Left ventricle myocardium inferior (tissue), 1 donor: Measurements from ENCODE around the gene IGSF8. TPM values are rescaled to one million over a fixed set of nuclear protein-coding genes. Genes with fewer than 3 reads are reported as not detected.

Experiments used
- DNase-seq: peaks from one replicate; pipeline ENCODE4 v3.0.0-alpha.2; 2020
- H3K27ac ChIP-seq: fragments of 200-600 bp; replicated peaks from 2 replicates; pipeline ENCODE4 v1.8.0; 2021
- H3K27me3 ChIP-seq: fragments of 200-600 bp; 2 replicates; pipeline ENCODE4 v1.8.0; 2021; ENCODE audit warnings: low read depth
- H3K36me3 ChIP-seq: fragments of 200-600 bp; 2 replicates; pipeline ENCODE4 v1.8.0; 2021
- H3K4me1 ChIP-seq: fragments of 200-600 bp; 2 replicates; pipeline ENCODE4 v1.8.0; 2021
- H3K4me3 ChIP-seq: fragments of 200-600 bp; 2 replicates; pipeline ENCODE4 v1.8.0; 2021; ENCODE audit warnings: mild to moderate bottlenecking, moderate library complexity
- H3K9me3 ChIP-seq: fragments of 200-600 bp; replicated peaks from 2 replicates; pipeline ENCODE4 v1.8.0; 2021
- intact Hi-C: fragments of 100-400 bp; cut with micrococcal nuclease; formaldehyde crosslinking; loops from one replicate; pipeline ENCODE4 v1.11.0; 2022
- total RNA-seq: library from RNA; stranded (reverse); fragmentation: NEBNext Ultra II Directional; extraction: Animal tissue kit (Norgen Biotek cat#: 25700); gene quantifications from one replicate; pipeline ENCODE4 v1.2.1, GENCODE V29; 2021
- TF ChIP-seq, protein P1 (sequence below): fragments of 200-600 bp; IDR thresholded peaks from 2 replicates; pipeline ENCODE4 v1.8.0; 2021; ENCODE audit warnings: antibody characterized with exemption, mild to moderate bottlenecking, borderline replicate concordance
- donor health status: DM: no; HTN: yes; CAD: no; lungs with severe emphysema.

IGSF8 gene
- total RNA-seq, 1 donor from 2014 or later: 18.2 TPM

DNA sequence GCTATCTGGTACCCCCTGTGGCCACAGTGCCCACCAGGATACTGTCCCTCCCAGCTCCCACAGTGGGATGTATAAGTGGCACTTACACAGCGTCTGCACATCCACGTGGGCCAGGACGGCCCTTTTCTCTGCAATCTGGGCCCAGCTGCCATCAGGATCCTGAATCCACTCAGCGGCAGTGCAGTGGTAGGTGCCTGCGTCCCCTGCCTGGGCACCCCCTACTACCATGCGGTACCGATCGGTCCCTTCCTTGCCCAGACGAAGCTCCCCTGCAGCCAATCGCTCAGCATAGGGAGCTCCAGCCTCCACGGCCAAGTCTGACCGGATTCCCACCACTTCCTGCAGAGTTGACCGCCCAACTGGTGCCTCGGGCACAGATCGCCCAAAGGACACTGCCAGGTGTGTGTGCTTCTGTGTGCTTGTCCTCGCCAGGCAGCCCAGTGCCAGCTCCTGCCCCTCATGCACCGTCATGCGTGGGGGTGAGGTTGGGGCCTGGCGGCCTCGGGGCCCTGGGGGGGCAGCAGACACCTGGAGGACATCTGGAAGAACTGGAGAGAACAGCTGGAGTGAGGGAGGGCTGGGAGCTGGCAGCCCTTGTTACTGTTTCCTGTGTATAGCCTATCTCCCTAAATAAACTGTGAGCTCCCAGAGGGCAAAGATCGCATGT lies 4.7 kb downstream of the IGSF8 start:
- Histone ChIP-seq H3K27ac (no peak overlapping the region), H3K4me3 (no peak overlapping the region), H3K27me3 (no peaks in the 10 kb centered on the region), H3K9me3 (no peaks in the 10 kb centered on the region), H3K4me1 (peaks cover 24% of the 10 kb centered on the region), H3K36me3 (peaks cover 32% of the 10 kb centered on the region)
- DNase-seq: no peak
- intact Hi-C loops: no loop called here
- TF ChIP-seq, protein P1, sequence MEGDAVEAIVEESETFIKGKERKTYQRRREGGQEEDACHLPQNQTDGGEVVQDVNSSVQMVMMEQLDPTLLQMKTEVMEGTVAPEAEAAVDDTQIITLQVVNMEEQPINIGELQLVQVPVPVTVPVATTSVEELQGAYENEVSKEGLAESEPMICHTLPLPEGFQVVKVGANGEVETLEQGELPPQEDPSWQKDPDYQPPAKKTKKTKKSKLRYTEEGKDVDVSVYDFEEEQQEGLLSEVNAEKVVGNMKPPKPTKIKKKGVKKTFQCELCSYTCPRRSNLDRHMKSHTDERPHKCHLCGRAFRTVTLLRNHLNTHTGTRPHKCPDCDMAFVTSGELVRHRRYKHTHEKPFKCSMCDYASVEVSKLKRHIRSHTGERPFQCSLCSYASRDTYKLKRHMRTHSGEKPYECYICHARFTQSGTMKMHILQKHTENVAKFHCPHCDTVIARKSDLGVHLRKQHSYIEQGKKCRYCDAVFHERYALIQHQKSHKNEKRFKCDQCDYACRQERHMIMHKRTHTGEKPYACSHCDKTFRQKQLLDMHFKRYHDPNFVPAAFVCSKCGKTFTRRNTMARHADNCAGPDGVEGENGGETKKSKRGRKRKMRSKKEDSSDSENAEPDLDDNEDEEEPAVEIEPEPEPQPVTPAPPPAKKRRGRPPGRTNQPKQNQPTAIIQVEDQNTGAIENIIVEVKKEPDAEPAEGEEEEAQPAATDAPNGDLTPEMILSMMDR: no peak

DNA sequence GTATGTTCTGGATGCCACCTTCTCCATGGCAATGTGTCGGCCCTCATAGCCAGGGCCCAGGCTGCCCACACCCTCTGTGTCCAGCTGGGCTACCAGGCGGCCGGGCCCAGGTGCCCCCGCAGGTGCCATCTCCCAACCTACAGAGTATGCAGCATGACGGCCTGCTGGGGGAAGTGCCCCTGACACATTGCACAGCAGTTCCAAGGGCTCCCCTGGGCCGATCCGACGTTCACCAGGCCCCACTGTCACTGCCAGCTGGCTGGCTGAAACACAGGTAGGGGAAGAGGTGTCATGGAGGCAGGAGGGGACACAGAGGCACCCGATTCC lies 5.4 kb downstream of the IGSF8 start:
- H3K9me3 ChIP-seq: no peaks in the 10 kb centered on the region
- H3K36me3 ChIP-seq: peaks cover 32% of the 10 kb centered on the region
- H3K4me1 ChIP-seq: peaks cover 19% of the 10 kb centered on the region
- H3K27ac ChIP-seq: no peak overlapping the region
- intact Hi-C loops: no loop called here
- H3K4me3 ChIP-seq: no peak overlapping the region
- TF ChIP-seq, protein P1: no peak
- DNase-seq: no peak
- H3K27me3 ChIP-seq: no peaks in the 10 kb centered on the region

DNA sequence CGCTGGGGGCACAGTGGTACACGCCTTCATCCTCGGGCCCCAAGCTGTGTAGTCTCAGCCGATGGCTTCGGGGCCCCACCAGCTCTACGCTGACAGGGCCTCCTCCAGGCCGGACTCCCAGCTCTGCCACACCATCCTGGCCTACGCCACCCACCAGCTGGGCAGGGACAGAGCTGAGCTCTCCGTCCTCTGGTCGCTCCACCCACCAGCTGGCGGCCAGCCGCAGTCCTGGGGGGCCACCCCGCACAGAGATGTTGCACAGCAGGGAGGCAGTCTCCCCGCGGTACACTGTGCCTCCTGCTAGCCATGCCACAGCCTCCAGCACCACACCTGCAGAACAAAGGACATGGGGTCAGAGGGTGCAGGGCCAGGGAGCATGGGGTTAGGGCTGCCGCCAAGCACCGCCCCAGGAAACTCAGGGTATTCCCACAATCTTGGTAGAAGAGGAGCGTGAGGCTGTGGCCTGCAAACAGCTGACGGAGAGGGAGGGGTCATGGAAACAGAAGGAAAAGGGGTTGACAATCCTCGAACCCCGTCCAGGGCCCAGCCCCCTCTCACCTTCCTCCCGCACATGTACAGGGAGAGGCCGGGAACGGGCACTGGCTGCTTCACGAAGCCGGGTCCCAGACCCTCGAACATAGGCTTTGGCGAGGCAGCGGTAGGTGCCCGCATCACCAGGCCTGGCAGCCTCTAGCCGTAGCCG lies 5.9 kb downstream of the IGSF8 start:
- Histone ChIP-seq H3K27me3 (no peaks in the 10 kb centered on the region), H3K4me1 (peaks cover 14% of the 10 kb centered on the region), H3K4me3 (no peak overlapping the region), H3K9me3 (no peaks in the 10 kb centered on the region), H3K36me3 (peaks cover 32% of the 10 kb centered on the region), H3K27ac (no peak overlapping the region)
- no peak for DNase-seq
- TF ChIP-seq, protein P1: no peak
- intact Hi-C loops: no loop called here

DNA sequence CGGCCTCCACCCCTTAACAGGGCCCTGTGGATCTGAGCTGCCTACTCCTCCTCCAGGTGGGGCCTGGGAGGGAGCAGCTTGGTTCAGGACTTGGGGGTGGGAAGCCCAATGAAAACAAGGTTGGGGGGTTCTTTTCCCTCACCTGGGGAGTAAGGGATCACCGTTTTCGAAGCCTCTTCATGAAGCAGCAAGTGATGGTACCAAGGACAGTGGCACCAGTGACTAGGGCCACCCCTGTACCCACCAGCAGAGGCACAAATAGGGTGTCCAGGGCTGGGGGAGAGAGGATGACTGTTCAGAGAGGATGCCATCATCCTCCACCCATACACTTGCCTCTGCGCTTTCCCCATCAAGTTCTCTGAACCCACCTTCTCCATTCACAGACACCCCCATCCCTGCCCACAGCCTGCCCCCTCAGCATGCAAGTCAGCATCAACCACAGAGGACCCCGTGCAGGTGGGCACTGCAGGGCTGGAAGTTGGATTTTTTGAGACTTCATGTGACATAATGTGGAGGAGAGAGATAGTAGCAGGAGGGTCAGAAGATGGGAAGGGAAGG lies 6.7 kb downstream of the IGSF8 start:
- Histone ChIP-seq H3K4me3 (no peak overlapping the region), H3K27ac (no peak overlapping the region), H3K27me3 (no peaks in the 10 kb centered on the region), H3K36me3 (peaks cover 32% of the 10 kb centered on the region), H3K4me1 (peaks cover 6% of the 10 kb centered on the region), H3K9me3 (no peaks in the 10 kb centered on the region)
- intact Hi-C loops: no loop called here
- TF ChIP-seq, protein P1: no peak
- DNase-seq: no peak

DNA sequence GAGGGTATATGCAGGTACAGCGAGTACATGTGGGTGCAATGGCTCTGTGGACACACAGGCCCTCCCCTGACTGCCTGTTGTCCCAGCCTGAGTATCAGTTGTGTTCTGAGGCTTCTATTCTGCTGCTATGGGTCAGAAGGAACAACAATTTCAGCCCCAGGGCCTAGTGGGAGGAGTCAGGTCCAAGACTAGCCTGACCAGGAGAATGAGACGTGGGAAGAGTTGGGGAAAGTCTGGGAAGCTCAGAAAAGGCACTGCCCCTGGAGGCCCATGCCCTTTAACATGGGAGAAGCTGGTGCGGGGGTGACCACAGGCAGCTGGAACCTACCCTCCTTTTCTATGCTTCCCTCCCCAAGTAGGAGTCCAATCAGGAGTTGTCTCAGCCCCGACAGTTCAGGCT lies 7.7 kb downstream of the IGSF8 start:
- H3K4me3 ChIP-seq: no peak overlapping the region
- no peaks in the 10 kb centered on the region for H3K4me1 ChIP-seq
- DNase-seq: no peak
- no peaks in the 10 kb centered on the region for H3K9me3 ChIP-seq
- no peak overlapping the region for H3K27ac ChIP-seq
- TF ChIP-seq, protein P1: no peak
- intact Hi-C loops: no loop called here
- peaks cover 32% of the 10 kb centered on the region for H3K36me3 ChIP-seq
- no peaks in the 10 kb centered on the region for H3K27me3 ChIP-seq
